GM19397 (cell line): Measurements from ENCODE around the gene KLF1.
"Not testable (repeated sequence)": the region's sequence is repeated elsewhere in the genome, so short reads cannot be mapped to it uniquely, and the experiment has no call there.

Source experiments
- ATAC-seq: cut with Tn5 transposase; IDR thresholded peaks from one replicate; pipeline ENCODE4 v1.9.1; 2021; ENCODE audit warnings: mild to moderate bottlenecking, moderate library complexity; ENCODE audit not compliant: unreplicated experiment

The KLF1 gene

DNA sequence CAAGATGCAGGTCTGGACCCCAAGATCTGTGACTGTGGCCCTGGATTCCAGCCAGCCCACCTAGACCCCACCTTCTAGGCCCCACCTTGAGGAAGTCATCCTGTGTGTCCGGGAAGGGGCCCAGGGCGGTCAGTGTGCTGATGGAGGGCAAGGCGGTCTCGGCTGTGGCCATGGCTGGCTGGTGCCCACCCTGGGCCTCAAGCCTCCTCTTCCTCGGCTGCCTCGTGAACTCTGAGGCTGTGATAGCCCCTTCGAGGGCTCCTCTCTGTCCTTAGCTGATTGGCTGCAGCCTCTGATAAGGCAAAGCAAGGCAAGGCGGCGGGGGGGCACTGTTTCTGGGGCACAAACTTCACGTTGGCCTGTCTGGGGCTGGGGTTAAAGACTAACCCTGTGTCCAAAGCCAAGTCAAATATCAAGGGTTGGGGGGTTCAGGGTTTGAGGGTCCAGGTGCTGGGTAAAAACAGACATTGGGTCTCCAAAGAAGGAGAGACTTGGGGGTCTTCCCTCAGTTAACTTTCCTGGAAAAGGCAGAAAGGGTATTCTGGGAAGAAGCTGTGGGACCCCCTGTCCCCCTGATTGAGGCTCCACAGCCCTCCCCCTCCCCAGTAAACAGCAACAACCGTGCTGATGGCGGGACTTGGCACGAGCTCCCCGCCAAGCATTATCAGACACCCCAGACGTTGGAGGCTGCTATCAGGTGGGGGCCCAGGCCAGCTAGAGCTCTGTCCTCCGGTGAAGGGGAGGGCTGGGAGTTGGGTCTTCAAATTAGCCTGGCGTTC is at the start of gene KLF1:
TSS of gene KLF1 (minus strand) at position 233 of the 779 bp plus-strand sequence. CDS start at position 172, 61 bp downstream.
- ATAC-seq: no peak

DNA sequence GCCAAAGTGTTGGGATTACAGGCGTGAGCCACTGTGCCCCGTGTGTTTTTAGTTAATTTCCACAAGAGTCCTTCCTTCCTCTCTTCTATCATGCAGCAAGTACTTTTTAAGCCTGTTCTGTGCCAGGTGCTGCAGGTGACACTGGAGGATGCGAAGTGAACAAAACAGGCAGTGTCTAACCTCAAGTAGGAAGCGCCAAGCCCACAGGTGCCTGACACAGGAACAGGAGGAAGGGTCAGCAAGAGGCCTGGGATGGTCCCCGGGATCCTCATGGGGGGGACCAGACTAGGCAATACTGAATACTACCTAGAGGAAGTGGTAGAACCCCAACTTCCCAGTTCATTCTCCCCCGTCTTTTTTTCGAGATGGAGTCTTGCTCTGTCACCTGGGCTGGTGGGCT is 49.6 kb upstream of the KLF1 start:
- ATAC-seq: no peak

DNA sequence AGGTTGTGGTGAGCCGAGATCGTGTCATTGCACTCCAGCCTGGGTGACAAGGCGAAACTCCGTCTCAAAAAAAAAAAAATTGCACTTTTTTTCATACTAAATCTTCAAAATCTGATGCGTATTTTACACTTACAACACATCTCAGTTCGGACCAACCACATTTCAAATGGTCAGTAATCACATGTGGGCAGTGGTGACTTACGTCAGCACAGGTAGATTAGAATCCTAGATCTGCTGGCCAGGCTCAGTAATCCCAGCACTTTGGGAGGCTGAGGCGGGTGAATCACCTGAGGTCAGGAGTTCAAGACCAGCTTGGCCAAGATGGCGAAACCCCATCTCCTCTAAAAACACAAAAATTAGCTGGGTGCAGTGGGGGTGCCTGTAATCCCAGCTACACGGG is 48.1 kb upstream of the KLF1 start:
- no peak for ATAC-seq

DNA sequence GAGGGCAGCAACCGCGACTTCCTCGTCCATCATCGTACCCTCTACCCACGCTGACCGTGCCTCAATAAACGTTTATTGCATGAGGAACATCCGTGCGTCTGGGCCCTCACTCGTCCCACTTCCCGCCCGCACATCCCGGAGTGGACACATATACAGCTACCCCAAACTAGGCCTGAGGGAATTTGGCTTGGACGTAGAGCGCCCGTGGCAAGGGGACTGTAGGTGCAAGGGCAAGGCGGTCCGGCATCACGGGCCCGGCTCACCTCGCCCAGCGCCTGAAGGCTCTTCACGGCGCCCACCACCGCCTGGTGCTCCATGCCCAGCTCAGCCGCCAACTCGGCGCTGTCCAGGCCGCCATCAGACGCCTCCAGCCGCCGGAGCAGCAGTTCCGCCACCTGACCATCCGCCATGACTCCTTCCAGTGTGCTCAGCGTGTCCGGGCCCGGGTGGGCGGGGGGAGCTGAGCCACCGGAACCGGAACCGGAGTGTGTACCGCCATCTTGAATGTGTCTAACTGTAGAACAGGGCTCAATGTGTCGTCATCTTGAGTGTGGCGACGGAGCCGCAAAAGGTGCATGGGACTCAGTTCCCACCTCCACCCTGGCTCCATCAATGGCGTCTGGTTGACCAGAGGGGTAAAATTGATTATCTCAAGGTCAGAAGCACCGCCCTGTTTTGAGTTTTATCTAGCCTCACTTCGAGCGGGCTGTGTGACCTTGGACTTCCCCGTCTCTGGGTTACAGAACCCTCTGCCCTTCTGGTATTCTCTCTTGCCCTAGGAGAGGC is 46.5 kb upstream of the KLF1 start, which contains the start of gene FARSA:
TSS of gene FARSA (minus strand) at position 425 of the 786 bp plus-strand sequence. CDS start at position 410, 15 bp downstream.
- peak; percentile 43 for ATAC-seq

DNA sequence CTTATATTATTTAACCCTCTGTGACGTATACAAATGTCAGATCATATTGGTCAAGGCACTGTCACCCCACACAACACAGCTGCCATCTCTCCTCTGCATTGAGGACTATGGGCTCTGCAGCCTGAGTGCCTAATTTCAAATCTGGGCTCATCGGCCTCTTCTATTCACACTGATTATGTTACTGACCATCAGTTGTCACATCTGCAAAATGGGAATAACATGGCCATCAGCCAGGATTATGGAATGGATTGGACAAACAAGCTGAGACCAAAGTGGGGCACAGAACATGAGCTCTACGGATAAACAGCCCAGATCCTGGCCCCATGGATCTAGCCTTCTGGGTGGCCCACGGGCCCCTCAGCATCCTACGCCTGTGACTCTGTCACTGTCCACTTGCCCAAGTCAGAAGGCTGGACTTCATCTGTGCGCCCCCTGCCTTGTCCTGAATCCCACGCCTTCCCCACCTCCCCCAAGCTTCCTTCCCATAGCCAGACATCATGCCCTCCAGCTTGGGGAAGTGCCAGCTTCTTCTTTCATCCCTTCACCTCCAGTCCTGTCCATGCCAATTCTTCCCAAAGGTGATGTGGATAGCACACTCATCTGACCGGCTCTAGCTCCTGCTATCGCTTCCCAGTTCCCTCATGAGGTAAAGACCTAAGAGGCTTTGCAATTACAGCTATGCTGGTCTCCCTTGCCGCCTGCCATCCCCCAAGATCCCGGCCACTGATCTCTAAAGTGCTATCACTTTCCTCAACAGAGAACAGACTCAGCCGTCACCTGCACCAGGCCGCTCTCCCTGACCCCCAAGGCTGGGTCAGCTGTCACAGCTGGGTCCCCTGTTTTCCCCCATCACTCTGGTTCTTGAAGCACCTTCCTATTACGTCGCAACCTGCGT is 45.6 kb upstream of the KLF1 start:
- no peak for ATAC-seq

DNA sequence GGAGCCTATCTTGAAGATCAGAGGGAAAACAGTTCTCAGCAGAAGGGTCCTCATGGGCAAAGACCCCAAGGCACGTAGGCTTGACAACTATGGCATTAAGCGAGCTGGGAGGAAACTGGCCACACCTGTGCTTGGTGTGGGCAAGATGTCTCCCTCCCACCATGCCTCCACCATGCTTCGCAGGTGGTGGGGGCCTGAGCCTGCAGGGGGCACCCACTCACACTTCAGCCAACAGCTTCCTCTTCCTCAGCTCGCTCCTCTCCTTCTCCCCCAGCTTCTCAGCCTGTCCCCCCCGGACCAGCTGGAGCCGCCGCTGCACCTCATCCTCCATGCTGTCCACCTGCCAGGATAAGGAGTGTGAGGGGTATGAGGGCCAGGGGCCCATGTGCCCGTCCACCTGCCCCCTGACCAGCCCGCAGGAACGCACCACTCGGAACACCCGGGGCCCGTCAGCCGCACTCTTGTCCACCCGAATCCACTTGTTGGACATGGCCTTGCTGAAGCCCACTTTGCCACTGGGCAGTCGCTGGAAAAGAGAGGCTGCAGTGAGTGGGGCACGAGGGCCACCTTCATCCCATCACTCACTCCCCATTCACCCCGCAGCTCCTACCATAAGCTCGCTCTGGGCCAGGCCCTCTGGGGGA is 43.1 kb upstream of the KLF1 start:
- no peak for ATAC-seq

DNA sequence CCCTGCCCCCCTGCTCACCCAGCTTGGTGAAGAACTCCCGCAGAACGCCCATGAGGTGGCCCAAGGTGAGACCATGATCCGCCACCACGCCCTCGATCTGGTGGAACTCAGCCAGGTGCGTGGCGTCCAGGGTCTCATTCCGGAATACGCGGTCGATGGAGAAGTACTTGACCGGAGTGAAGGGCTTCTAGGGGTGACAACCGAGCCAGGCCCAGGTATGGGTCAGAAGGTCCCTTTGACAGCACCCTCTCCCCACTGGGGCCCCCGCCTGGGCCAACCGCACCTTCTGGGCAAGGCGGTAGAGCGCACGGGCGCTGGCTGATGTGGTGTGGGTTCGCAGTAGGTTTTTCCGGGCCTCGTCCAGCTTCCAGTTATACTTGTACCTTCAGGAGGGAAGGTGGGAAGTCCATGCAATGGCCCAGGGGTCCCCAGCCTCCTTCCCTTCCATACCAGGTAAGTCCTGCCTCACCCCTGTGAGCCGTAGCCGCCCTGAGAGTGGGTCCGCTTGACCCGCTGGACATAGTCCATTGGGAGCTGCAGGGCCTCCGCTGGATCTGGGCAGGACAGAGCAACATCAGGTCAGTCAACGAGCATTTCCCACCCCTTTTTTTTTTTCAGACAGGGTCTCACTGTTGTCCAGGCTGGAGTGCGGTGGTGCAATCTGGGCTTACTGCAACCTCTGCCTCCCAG is 37.8 kb upstream of the KLF1 start:
- no peak for ATAC-seq

DNA sequence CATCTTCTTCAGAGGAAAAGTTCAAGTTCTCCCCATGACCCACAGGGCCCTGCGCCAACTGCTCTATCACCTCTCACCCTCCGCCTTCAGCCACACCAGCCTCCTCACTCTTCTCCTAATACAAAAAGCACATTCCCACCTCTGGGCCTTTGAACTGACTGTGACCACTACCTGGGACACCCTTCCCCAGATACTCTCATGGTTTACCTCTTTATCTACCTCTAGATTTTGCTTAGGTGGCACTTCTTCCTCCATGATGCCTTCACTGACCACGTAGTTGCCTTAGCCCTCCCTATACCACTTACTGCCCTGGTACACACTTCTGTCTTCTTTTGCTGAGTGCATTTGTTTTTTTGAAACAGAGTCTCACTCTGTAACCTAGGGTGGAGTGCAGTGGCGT is 36.0 kb upstream of the KLF1 start:
- ATAC-seq: no peak

DNA sequence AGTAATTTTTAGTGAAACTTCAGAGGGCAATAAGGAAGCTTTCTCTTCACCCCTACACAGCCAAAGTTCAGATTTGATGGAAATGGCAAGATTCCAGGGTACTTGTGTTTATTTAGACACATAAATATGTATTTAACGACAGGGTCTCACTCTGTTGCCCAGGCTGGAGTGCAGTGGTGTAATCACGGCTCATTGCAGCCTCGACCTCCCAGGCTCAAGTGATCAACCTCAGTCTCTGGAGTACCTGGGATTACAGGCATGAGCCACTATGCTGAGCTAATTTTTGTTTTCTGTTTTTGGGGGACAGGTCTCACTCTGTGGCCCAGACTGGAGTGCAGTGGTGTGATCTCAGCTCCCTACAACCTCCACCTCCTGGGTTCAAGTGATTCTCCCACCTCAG is 34.0 kb upstream of the KLF1 start:
- ATAC-seq: no peak

DNA sequence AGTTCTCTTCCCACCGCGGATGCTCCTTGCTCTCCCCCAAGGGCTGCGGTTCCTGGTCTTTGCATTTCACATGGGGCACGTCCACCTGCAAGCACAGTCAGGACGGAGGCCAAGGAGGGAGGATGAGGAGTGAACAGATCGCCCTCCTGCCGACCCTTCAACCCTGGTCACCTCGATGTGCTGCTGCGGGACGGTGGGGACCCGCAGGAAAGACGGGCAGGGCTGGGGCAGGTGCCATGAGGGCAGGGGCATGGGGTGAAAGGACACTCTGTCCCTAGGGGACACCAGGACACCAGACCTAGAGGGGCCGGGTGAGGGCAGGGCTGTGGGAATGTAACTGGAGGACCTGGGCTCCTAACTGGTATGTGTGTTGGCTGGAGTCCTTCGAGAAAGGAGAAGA is 31.3 kb upstream of the KLF1 start:
- ATAC-seq: no peak

DNA sequence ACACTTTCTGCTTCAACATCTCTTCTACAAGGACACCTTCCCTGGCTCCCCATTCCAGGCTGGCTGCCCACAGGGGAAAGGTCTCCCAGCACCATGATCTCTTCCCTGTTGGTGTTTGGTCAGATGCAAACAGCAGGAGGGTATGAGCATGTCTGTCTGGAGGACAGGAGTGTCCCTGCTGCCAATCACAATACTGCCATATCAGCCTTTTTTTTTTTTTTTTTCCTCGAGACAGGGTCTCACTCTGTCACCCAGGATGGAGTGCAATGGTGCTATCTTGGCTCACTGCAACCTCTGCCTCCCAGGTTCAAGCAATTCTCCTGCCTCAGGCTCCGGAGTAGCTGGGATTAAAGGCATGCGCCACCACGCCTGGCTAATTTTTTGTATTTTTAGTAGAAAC is 28.9 kb upstream of the KLF1 start:
- ATAC-seq: not testable (repeated sequence)

DNA sequence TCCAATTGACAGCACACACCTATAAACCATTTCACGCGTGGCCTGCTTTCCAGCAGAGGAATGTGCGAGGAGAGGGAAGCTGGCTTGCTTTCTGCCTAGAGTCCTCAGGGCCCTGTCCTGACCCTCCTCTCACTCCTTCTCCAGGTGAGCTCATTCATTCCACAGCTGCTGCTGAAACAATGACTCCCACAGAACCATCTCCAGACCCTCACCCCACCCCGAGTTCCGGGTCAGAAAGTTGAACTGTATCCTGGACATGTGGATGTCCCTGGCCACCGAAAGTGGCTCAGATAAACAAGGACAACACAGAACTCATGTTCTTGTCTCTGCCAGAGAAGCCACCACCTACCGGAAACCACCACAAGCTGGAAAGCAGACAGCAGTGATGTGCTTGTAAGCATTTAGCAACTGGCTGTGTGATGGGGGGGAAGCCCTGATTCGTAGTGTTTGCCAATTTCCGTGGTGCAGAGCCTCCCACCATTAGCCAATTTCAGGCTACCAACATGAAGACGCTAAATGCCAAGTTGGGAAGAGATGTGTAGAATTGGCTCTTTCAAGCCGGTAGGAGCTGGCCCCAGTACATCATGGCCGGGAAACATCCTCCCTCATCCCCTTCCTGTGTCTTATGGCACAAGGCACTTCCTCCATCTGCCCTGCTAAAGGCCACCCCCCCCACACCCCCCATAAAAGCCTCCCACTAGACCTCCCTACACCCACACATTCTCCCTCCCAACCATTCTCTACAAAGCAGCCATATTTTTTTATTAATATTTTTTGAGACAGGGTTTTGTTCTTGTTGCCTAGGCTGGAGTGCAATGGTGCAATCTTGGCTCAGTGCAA is 27.1 kb upstream of the KLF1 start:
- ATAC-seq: no peak

DNA sequence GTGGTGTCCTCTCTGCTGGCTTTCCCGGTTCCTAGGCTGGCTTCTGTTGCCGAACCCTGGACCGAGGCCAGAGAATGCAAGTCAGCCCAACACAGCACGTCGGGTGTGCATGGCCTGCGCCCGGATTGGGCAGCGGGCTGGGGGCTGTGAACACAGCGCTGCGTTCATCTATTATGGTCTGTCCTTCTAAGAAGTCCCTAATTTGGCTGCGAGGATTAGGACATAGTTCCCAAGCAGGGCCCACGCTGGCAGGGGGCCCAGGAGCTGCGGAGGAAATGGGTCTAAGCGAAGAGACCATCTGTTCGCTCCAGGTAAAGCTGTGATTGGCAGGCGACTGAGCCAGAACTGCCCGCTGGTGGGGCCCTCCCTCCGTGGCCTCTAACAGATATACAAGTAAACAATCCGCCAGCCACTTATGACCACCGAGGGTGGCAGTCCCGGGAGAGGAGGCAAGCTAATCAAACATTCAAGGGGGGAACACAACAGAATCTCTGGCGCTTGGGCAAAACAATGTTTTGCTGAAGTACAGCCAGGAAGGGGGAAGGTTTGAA is 26.1 kb upstream of the KLF1 start:
- no peak for ATAC-seq

DNA sequence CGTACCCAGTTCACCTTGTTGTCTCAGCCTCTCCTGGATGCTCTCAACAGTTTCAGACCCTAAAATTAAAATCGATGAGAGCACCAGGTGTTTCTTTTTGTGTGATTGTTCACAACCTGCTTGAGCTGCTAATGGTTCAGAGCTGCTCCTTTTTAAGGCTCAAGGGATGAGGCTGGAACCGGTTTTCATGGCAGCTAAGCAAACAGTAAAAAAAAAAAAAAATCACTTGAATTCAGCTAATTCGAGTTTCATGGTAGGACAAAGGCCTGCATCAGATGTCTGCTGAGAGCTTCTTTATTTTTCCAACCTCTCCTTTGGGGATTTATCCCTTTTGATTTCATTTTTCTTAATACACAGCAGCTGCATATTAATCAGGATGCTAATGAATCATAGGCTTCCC is 25.6 kb upstream of the KLF1 start:
- ATAC-seq: no peak

DNA sequence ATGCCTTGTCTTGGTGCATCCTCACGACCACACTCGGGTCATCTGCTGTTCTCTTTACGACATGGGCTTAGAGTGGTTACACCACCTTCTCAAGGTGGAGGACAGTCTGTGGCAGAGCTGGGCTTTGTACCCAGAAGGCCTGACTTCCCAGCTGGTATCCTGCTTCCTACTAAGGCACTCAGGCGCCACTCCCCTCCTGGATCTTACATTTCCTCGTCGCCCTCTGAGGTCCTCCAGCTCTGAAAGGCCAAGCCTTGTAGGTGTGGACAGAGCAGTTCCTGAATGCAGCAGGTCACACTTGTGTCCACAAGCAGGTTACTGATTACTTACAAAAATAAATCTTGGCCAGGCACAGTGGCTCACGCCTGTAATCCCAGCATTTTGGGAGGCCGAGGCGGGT is 20.2 kb upstream of the KLF1 start:
- ATAC-seq: no peak

DNA sequence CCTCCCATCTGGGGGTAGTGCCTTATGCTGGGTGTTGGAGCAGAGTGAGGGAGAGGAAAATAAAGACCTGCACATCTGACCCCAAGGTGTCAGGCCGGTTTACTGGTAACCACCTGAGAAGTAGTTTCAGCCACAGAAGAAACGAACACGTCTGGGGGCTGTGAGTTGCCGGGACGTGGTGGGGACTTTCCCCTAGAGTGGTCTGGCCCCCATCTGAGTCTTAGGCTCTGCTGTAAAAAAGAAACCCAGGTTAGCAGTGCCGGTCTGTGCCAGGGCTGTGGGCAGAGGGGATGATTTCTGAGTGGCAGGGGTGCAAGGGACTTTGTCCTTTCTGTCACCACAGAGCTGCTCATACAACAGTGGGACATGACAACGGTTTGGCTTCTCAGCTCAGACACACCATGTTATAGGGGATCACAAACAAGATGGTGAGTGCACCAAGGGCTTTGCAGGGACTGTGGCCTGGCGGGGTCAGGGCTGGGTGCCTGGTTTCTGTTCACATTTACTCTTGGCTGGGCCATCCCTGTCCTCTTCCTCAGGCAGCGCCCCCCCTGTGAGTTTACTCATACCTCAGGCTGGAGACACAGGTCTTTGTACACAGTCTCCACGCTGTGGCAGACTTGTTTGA is 13.0 kb upstream of the KLF1 start:
- ATAC-seq: peak; percentile 70

DNA sequence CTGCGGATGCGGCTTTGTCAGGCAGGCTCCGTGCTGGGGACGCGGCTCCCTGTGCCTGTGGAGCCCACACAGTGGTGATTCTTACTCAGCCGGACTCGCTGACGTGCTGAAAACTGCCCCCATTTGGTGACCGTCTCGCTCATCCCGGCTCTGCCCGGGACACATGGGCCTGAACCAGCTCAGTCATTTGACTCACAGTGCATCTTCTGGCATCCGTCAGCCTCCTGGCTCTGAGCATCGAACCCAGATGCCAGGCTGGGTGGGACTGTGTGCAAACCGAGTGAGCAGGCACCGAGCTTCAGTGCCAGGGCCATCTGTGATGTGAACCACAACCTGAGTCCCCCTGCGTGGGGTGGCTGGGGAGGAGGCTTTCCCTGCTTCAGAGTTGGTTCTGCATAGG is 9.5 kb upstream of the KLF1 start:
- no peak for ATAC-seq

DNA sequence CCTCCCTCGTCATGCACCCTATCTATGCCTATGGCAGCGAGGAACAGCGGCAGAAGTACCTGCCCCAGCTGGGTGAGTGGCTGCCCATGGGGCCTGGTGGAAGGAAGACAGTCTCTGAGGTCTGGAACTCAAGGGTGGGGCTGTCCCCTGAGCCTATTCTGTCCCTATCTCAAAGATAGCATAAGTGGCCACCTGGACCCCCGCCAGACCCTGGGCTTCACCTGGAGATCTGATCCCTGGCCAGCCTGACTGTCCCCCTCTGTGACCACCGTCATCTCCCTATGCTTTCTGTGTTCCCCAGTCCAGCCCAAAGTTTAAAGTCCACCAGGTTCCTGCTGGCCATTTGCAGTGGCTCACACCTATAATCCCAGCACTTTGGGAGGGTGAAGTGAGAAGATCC is 6.6 kb upstream of the KLF1 start:
- ATAC-seq: no peak
